Activated naive CD8-positive, alpha-beta T cell treated with anti-CD3 and anti-CD28 coated beads, Interleukin-2, amount 50 U/mL, for 24 hours (primary cell): Measurements from ENCODE around the gene CEP135.
"Not testable (repeated sequence)": the region's sequence is repeated elsewhere in the genome, so short reads cannot be mapped to it uniquely, and the experiment has no call there.

ENCODE experiments used
- ATAC-seq: fragments of 150-1000 bp; cut with Tn5 transposase; one replicate; pipeline ENCODE4 v1.10.0; 2021
- DNase-seq: peaks from one replicate; pipeline ENCODE4 v3.0.0; 2021
- H3K27ac Mint-ChIP-seq: one replicate; pipeline ENCODE4 v1.8.0; 2021; ENCODE audit warnings: mild to moderate bottlenecking, mixed read lengths
- H3K27me3 Mint-ChIP-seq: one replicate; pipeline ENCODE4 v1.8.0; 2021; ENCODE audit warnings: mixed read lengths
- H3K36me3 Mint-ChIP-seq: one replicate; pipeline ENCODE4 v1.8.0; 2021; ENCODE audit warnings: low read depth, mixed read lengths
- H3K4me1 Mint-ChIP-seq: one replicate; pipeline ENCODE4 v1.8.0; 2021; ENCODE audit warnings: mixed read lengths
- H3K4me3 Mint-ChIP-seq: one replicate; pipeline ENCODE4 v1.8.0; 2021; ENCODE audit warnings: mild to moderate bottlenecking, moderate library complexity, mixed read lengths
- H3K9me3 Mint-ChIP-seq: one replicate; pipeline ENCODE4 v1.8.0; 2021; ENCODE audit warnings: mixed read lengths

Gene CEP135

DNA sequence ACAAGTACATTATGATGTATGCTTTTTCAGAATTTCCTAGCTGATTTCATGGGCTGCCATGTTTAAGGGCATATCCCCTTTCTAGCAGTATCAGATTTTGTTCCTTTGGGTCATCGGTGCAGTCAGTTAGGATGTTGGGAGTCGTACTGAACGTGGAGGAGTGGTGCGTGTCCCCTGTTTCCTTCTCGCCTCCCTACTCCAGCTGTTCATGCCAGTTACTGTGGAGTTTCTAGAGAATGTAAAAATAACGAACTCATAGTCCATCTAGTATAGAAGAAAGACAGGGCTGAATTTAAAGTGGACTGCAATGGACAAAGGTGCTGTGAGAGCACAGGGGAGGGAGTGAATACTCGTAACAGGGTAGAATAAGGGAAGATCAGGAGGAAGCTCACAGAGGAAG is 111.3 kb downstream of the CEP135 start:
- no peaks in the 10 kb centered on the region for H3K9me3 Mint-ChIP-seq
- H3K27me3 Mint-ChIP-seq = peaks cover 16% of the 10 kb centered on the region
- ATAC-seq (no peak), DNase-seq (no peak)
- H3K4me3 Mint-ChIP-seq = no peak overlapping the region
- H3K27ac Mint-ChIP-seq = no peak overlapping the region
- no peaks in the 10 kb centered on the region for H3K4me1 Mint-ChIP-seq
- peaks cover 2% of the 10 kb centered on the region for H3K36me3 Mint-ChIP-seq

GRCh38 chr4:56062106-56062505 is 113.4 kb downstream of the CEP135 start:
- ATAC-seq = no peak
- peaks cover 2% of the 10 kb centered on the region for H3K36me3 Mint-ChIP-seq
- H3K4me3 Mint-ChIP-seq = no peak overlapping the region
- H3K27ac Mint-ChIP-seq = no peak overlapping the region
- H3K4me1 Mint-ChIP-seq = no peaks in the 10 kb centered on the region
- no peak for DNase-seq
- peaks cover 18% of the 10 kb centered on the region for H3K27me3 Mint-ChIP-seq
- H3K9me3 Mint-ChIP-seq = no peaks in the 10 kb centered on the region

GRCh38 chr4:56062526-56063145 is 113.9 kb downstream of the CEP135 start:
- H3K27ac Mint-ChIP-seq = no peak overlapping the region
- H3K36me3 Mint-ChIP-seq = peaks cover 2% of the 10 kb centered on the region
- DNase-seq = no peak
- H3K4me3 Mint-ChIP-seq = no peak overlapping the region
- H3K27me3 Mint-ChIP-seq = peaks cover 18% of the 10 kb centered on the region
- no peaks in the 10 kb centered on the region for H3K4me1 Mint-ChIP-seq
- ATAC-seq = no peak
- H3K9me3 Mint-ChIP-seq = no peaks in the 10 kb centered on the region

- Mint-ChIP-seq H3K4me3 (no peak overlapping the region), H3K36me3 (no peaks in the 10 kb centered on the region), H3K4me1 (no peaks in the 10 kb centered on the region), H3K27me3 (peaks cover 9% of the 10 kb centered on the region), H3K9me3 (no peaks in the 10 kb centered on the region), H3K27ac (no peak overlapping the region)
- DNase-seq (no peak), ATAC-seq (no peak)
Measured at GRCh38 chr4:56066493-56066892, 117.7 kb downstream of the CEP135 start.

GRCh38 chr4:56067826-56068225 is 119.1 kb downstream of the CEP135 start:
- ATAC-seq (no peak), DNase-seq (no peak)
- no peak overlapping the region for H3K27ac Mint-ChIP-seq
- no peaks in the 10 kb centered on the region for H3K4me1 Mint-ChIP-seq
- H3K9me3 Mint-ChIP-seq = no peaks in the 10 kb centered on the region
- no peaks in the 10 kb centered on the region for H3K36me3 Mint-ChIP-seq
- H3K4me3 Mint-ChIP-seq = no peak overlapping the region
- H3K27me3 Mint-ChIP-seq = peaks cover 8% of the 10 kb centered on the region

DNA sequence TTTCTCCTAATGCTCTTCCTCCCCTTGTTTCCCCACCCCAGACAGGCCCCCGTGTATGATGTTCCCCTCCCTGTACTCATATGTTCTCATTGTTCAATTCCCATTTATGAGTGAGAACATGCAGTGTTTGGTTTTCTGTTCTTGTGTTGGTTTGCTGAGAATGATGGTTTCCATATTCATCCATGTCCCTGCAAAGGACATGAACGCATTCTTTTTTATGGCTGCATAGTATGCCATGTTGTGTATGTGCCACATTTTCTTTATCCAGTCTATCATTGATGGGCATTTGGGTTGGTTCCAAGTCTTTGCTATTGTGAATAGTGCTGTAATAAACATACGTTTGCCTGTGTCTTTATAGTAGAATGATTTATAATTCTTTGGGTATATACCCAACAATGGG is 124.0 kb downstream of the CEP135 start:
- DNase-seq, ATAC-seq, H3K9me3 Mint-ChIP-seq, H3K36me3 Mint-ChIP-seq, H3K27ac Mint-ChIP-seq, H3K4me3 Mint-ChIP-seq, H3K4me1 Mint-ChIP-seq, H3K27me3 Mint-ChIP-seq: not testable (repeated sequence)

DNA sequence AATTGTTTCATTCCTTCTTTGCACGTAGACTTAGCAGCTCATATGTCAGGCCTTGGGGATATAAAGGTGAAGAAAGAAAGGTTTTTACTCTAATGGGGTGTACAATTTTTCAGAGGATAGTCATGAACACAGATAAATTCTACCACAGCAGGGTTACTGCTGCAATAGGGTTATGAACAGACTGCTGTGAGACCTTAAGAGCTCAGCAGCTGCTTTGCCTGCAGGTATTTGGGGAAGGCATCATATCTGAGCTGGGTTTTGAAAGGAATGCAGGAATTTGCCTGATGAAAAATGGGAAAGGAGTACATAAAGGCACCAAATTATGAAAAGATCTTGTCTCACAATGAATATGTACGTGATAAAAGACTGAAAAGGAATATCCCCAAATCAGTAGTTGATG is 128.9 kb downstream of the CEP135 start:
- DNase-seq (no peak), ATAC-seq (no peak)
- Mint-ChIP-seq H3K27ac (no peak overlapping the region), H3K4me3 (no peak overlapping the region), H3K9me3 (no peaks in the 10 kb centered on the region), H3K4me1 (no peaks in the 10 kb centered on the region), H3K27me3 (peaks cover 1% of the 10 kb centered on the region), H3K36me3 (no peaks in the 10 kb centered on the region)

- ATAC-seq (no peak), DNase-seq (no peak)
- Mint-ChIP-seq H3K4me3 (no peak overlapping the region), H3K4me1 (no peaks in the 10 kb centered on the region), H3K9me3 (no peaks in the 10 kb centered on the region), H3K27me3 (peaks cover 1% of the 10 kb centered on the region), H3K36me3 (no peaks in the 10 kb centered on the region), H3K27ac (no peak overlapping the region)
Measured at GRCh38 chr4:56078866-56079265, 130.1 kb downstream of the CEP135 start.

GRCh38 chr4:56080384-56080783 is 131.6 kb downstream of the CEP135 start:
- Mint-ChIP-seq H3K36me3 (no peaks in the 10 kb centered on the region), H3K27me3 (peaks cover 1% of the 10 kb centered on the region), H3K9me3 (no peaks in the 10 kb centered on the region), H3K4me3 (no peak overlapping the region), H3K27ac (no peak overlapping the region), H3K4me1 (no peaks in the 10 kb centered on the region)
- no peak for DNase-seq
- ATAC-seq = no peak

GRCh38 chr4:56082829-56083228 is 134.1 kb downstream of the CEP135 start:
- H3K27ac Mint-ChIP-seq = no peak overlapping the region
- ATAC-seq (no peak), DNase-seq (no peak)
- H3K27me3 Mint-ChIP-seq = peaks cover 1% of the 10 kb centered on the region
- H3K9me3 Mint-ChIP-seq = no peaks in the 10 kb centered on the region
- H3K36me3 Mint-ChIP-seq = no peaks in the 10 kb centered on the region
- no peak overlapping the region for H3K4me3 Mint-ChIP-seq
- H3K4me1 Mint-ChIP-seq = no peaks in the 10 kb centered on the region
